DMS53 (cell line): ENCODE measurements around the gene TAS2R30.
A peak's percentile ranks its signal among the peaks of the same experiment; 100 is the strongest.

ENCODE experiments used
- DNase-seq: peaks from one replicate; lab custom pipeline; 2025; lab: John Stamatoyannopoulos, UW

The TAS2R30 gene, protein sequence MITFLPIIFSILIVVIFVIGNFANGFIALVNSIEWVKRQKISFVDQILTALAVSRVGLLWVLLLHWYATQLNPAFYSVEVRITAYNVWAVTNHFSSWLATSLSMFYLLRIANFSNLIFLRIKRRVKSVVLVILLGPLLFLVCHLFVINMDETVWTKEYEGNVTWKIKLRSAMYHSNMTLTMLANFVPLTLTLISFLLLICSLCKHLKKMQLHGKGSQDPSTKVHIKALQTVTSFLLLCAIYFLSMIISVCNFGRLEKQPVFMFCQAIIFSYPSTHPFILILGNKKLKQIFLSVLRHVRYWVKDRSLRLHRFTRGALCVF

GRCh38 chr12:11134305-11134704, at the start of gene TAS2R30:
TAS2R30 (minus strand) TSS chr12:11134644; CDS start chr12:11134244, 400 bp downstream.
- DNase-seq, result no peak

DNA sequence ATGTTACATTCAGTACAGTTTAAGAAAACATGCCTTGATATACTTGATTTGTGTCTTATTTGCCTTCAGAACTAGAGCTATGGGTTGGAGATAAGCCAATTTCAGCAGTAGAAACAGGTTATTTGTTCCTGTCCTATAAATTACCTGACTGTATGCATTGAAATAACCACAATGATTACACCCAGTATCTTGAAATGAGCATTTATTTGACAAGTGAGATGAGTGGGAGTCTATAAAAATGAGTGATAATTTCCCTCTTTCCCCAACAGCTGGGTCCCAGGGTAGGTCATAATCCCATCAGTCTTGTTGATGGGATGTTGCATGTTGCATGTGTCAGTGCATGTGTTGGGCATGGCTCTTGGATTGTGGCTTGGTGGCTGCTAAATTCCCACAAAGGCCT, 48.6 kb upstream of the TAS2R30 start:
- DNase-seq, result no peak

DNA sequence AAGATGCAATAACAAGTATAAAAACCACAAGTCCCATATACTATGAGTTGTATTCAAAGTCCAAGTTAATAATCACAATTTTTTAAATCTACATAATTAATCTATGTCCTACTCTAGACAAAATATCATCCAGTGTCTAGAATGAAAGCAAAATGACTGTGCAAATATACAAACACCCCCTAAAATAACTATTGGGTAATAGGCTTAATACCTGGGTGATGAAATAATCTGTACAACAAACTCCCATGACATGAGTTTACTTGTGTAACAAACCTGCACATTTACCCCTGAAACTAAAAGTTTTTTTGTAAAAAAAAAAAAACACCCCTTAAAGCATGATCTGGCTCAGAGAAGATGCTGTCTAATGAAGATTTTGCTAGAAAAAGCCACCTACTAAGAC, 48.1 kb upstream of the TAS2R30 start:
- no peak for DNase-seq

GRCh38 chr12:11178250-11178649, 43.8 kb upstream of the TAS2R30 start:
- no peak for DNase-seq

DNA sequence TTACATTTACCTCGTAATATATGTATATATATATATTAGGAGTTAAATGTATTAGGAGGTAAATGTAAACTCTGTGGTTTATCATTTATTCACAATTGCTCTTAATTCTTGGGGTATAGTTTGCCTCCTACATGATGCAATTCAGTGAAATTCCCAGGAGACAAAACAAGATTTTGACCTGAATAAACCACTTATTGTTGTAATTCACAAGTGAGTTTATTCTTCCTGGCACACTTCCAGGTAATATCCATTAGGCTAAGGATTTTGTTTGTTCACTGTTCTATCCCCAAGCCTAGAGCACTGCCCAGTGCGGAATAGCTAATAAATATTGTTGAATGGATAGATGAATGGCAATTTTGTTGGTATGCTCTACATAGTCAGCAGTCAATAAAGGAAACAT, 39.6 kb upstream of the TAS2R30 start:
- peak; percentile 47 for DNase-seq

GRCh38 chr12:11171969-11172675, 37.7 kb upstream of the TAS2R30 start:
- peak; percentile 64 for DNase-seq

- peak; percentile 100 for DNase-seq
Observed at GRCh38 chr12:11171145-11171968, 36.9 kb upstream of the TAS2R30 start, which contains the start of gene SMIM10L1. SMIM10L1 (plus strand) TSS chr12:11171194; CDS start chr12:11171357, 163 bp downstream.

GRCh38 chr12:11170810-11171144, 36.3 kb upstream of the TAS2R30 start:
- no peak for DNase-seq

GRCh38 chr12:11166300-11166699, 31.9 kb upstream of the TAS2R30 start:
- DNase-seq, result no peak

GRCh38 chr12:11164384-11164783, 29.9 kb upstream of the TAS2R30 start:
- no peak for DNase-seq

DNA sequence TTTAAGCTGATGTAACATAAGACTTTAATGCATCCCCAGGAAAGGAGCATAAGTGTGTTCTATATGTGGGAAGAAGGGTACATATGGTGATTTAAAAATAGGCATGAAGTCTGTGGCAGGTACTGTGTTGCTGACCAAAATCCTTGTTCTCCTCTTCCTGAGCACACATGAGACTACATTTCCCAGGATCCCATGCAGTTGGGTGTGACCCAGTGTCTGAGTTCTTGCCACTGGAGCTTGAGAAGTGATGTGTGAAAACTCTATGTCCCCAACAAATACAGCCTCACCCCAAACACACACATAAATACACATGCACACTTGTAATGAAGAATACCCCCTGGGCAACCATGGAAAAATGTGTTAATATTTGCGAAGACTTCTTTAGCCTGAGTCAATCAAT, 28.1 kb upstream of the TAS2R30 start:
- DNase-seq, result peak; percentile 37

DNA sequence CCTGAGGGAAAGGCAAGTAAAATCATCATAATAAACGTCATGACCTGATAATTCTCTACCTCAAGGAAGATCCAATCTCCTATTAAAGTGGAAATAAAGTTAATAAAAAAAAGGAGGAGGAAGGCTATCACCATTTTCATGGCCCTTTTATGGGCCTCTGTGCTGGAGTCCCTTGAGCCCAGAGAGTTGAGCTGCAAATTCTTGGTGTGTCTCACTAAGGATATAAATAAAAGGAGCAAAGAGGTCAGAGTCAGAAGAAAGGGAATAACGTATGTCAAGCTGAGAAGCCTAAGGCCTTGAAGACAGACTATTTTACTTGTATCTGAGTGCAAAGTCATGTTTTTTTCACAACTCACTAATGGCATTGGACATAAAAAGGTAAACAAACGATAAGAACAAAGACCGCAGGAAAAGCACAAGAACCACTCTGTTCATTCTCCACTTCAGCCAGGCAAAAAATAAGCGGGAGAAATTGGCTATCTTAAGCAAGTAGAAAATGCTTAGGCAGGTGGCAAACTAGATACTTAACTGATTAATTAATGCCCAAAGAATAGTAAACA, 24.5 kb upstream of the TAS2R30 start:
- no peak for DNase-seq

- DNase-seq, result no peak
Observed at GRCh38 chr12:11154400-11154925, 20.0 kb upstream of the TAS2R30 start.

DNA sequence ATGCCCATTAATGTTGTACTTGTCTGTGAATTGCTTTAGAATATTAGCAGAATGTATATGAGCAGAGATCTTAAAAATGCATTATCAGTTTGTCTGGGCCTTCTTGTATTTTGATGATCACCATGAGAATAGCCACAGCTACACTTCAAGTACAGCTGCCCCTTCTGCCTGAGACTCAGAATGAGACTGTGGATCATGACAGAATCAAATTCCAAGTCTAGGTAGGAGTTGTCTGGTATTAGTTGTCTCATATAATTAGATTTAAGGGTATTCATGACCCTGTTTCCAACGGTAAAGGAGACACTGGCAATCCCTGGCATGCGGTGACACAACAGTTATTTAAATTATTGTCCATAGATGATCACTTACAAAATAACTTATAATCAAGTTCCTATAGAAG, 18.3 kb upstream of the TAS2R30 start:
- no peak for DNase-seq

GRCh38 chr12:11150832-11151231, 16.4 kb upstream of the TAS2R30 start:
- no peak for DNase-seq

GRCh38 chr12:11147420-11147819, 13.0 kb upstream of the TAS2R30 start:
- no peak for DNase-seq

DNA sequence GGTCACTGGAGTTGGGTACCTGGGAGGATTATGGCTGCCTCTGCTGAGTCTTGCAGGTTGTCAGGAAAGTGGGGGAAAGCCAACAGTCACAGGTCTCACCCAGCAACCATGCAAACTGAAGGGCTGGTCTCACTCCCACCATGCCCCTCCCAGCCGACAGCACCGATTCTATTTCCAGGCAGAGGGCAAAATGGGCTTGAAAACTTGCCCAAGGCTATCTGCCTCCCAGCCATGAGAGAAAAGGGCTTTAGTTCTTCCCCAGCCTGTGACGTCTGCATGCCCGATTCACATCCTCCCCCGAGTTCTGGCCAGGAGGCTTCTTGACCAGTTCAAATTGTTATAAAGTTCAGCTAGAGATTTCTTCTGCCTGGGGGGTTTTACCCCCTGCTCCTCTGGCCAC, 9.9 kb upstream of the TAS2R30 start:
- DNase-seq, result no peak

GRCh38 chr12:11143352-11143751, 8.9 kb upstream of the TAS2R30 start:
- no peak for DNase-seq

DNA sequence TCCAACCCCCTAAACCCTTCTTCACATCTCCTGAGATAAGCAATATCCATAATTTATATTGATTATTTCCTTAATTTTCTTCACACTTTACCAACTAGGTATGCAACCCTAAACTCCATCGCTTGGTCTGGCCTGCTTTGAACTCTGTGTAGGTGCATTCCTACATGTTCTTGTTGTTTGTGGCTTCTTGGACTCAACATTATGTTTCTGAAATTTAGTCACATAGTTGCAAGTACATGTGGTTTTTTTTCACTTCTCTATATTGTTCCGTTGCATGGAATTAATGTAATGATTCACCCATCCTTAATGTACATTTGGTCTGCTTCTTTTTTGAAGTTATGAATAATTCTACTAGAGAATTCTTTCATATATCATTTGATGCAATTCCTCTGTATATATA, 1.6 kb upstream of the TAS2R30 start:
- no peak for DNase-seq

- DNase-seq, result no peak
Observed at GRCh38 chr12:11133816-11134215, 628 bp downstream of the TAS2R30 start.

DNA sequence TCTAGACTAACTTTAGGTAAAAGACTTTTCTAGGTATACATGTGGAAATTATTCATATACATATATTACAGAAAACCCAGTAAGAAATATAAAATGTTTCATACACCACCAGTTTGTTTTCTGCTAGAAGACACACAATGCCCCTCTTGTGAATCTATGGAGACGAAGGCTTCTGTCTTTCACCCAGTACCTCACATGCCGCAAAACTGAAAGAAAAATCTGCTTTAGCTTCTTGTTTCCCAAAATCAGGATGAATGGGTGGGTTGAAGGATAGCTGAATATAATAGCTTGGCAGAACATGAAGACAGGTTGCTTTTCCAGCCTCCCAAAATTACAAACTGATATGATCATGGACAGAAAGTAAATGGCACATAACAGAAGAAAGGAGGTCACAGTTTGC, 1.3 kb downstream of the TAS2R30 start:
- no peak for DNase-seq

DNA sequence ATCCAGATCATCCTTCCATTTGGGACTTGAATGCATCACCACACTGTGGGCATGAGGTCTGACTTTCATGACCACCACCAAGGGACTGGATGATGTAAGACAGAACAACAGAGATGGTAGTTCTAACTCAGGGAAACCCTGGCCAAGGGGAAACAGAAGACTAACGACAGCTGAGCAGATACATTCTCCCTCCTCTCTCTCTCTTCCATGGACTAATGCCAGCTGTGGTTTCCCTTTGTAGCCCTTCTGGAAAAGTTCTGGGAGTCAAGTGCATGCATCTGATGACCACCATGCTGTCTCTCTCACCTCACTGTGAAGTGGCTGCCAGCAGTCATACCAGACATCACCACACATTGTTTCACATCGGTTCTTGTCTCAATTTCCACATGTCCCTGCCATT, 3.4 kb downstream of the TAS2R30 start:
- DNase-seq, result no peak
